ENCODE data around the gene ZNF157. TPM values are rescaled to one million over a fixed set of nuclear protein-coding genes. Genes with fewer than 3 reads are reported as not detected.

ZNF157 gene
- total RNA-seq, 1 experiment from 2014 or later: not detected

- no peak for DNase-seq (ENCODE audit: low read depth)
- in situ Hi-C loops (cut with HindIII; ENCODE audit: low pct_unique_long_range_greater_than_20kb, low sequenced_read_pairs): no loop called here
Observed at GRCh38 chrX:47422444-47422843, 52.1 kb downstream of the ZNF157 start.

- in situ Hi-C loops (cut with HindIII; ENCODE audit: low pct_unique_long_range_greater_than_20kb, low sequenced_read_pairs): no loop called here
- DNase-seq (ENCODE audit: low read depth): no peak
Observed at GRCh38 chrX:47430925-47431324, 60.5 kb downstream of the ZNF157 start.

- in situ Hi-C loops (cut with HindIII; ENCODE audit: low pct_unique_long_range_greater_than_20kb, low sequenced_read_pairs): no loop called here
- no peak for DNase-seq (ENCODE audit: low read depth)
Observed at GRCh38 chrX:47446431-47446830, 76.1 kb downstream of the ZNF157 start.

GRCh38 chrX:47446971-47447370 is 76.6 kb downstream of the ZNF157 start:
- DNase-seq (ENCODE audit: low read depth): no peak
- in situ Hi-C loops (cut with HindIII; ENCODE audit: low pct_unique_long_range_greater_than_20kb, low sequenced_read_pairs): no loop called here

GRCh38 chrX:47447607-47448006 is 77.2 kb downstream of the ZNF157 start:
- in situ Hi-C loops (cut with HindIII; ENCODE audit: low pct_unique_long_range_greater_than_20kb, low sequenced_read_pairs): no loop called here
- DNase-seq (ENCODE audit: low read depth): no peak

GRCh38 chrX:47448165-47448806 is 77.9 kb downstream of the ZNF157 start:
- in situ Hi-C loops (cut with HindIII; ENCODE audit: low pct_unique_long_range_greater_than_20kb, low sequenced_read_pairs): no loop called here
- DNase-seq (ENCODE audit: low read depth): peak; percentile 2

GRCh38 chrX:47452112-47452511 is 81.7 kb downstream of the ZNF157 start:
- in situ Hi-C loops (cut with HindIII; ENCODE audit: low pct_unique_long_range_greater_than_20kb, low sequenced_read_pairs): no loop called here
- DNase-seq (ENCODE audit: low read depth): no peak

- in situ Hi-C loops (cut with HindIII; ENCODE audit: low pct_unique_long_range_greater_than_20kb, low sequenced_read_pairs): no loop called here
Observed at GRCh38 chrX:47456080-47456479, 85.7 kb downstream of the ZNF157 start.

GRCh38 chrX:47458528-47458927 is 88.2 kb downstream of the ZNF157 start:
- DNase-seq (ENCODE audit: low read depth): no peak
- in situ Hi-C loops (cut with HindIII; ENCODE audit: low pct_unique_long_range_greater_than_20kb, low sequenced_read_pairs): no loop called here

More at GRCh38 chrX:47456080-47456479, 85.7 kb downstream of the ZNF157 start:
- no peak for DNase-seq (ENCODE audit: low read depth)

GRCh38 chrX:47460561-47460960 is 90.2 kb downstream of the ZNF157 start:
- in situ Hi-C loops (cut with HindIII; ENCODE audit: low pct_unique_long_range_greater_than_20kb, low sequenced_read_pairs): no loop called here
- DNase-seq (ENCODE audit: low read depth): no peak

Other genes with a start within 250 kb of the ZNF157 start
- 92.9 and 154 TPM in 2 replicates for gene NDUFB11, start 225.9 kb upstream of the ZNF157 start, total RNA-seq (2014; rRNA removed; shearing (Covaris generic); ENCODE audit: low replicate concordance)
- 27.4 and 38.0 TPM in 2 replicates for gene RBM10, start 225.4 kb upstream of the ZNF157 start, total RNA-seq (2014; rRNA removed; shearing (Covaris generic); ENCODE audit: low replicate concordance)
- 67.5 and 88.3 TPM in 2 replicates for gene UBA1, start 176.7 kb upstream of the ZNF157 start, total RNA-seq (2014; rRNA removed; shearing (Covaris generic); ENCODE audit: low replicate concordance)
- 78.8 and 104 TPM in 2 replicates for gene CDK16, start 151.9 kb upstream of the ZNF157 start, total RNA-seq (2014; rRNA removed; shearing (Covaris generic); ENCODE audit: low replicate concordance)
- 15.8 and 39.1 TPM in 2 replicates for gene USP11, start 137.6 kb upstream of the ZNF157 start, total RNA-seq (2014; rRNA removed; shearing (Covaris generic); ENCODE audit: low replicate concordance)
- gene ZNF41, start 112.6 kb downstream of the ZNF157 start, total RNA-seq (2014; rRNA removed; shearing (Covaris generic); ENCODE audit: low replicate concordance): 4.0 and 7.9 TPM in 2 replicates
- 16.4 and 19.2 TPM in 2 replicates for gene ARAF, start 190.6 kb downstream of the ZNF157 start, total RNA-seq (2014; rRNA removed; shearing (Covaris generic); ENCODE audit: low replicate concordance)
- 62.4 and 101 TPM in 2 replicates for gene TIMP1, start 211.9 kb downstream of the ZNF157 start, total RNA-seq (2014; rRNA removed; shearing (Covaris generic); ENCODE audit: low replicate concordance)
- not detected in 2 replicates for gene SYN1, start 249.3 kb downstream of the ZNF157 start, total RNA-seq (2014; rRNA removed; shearing (Covaris generic); ENCODE audit: low replicate concordance)

All from Caki2 (cell line).